GM18951 (cell line): Measurements from ENCODE around the gene CNKSR1.

Source experiments
- POLR2A ChIP-seq: IDR thresholded peaks from 4 replicates; pipeline ENCODE4 v1.6.1; 2011; ENCODE audit warnings: mild to moderate bottlenecking; ENCODE audit not compliant: insufficient read length, insufficient read depth; ENCODE audit errors: extremely low read depth
- in situ Hi-C: fragments of 300-500 bp; cut with MboI; formaldehyde crosslinking; loops from one replicate; pipeline ENCODE4 v1.12.0; 2022; ENCODE audit warnings: low sequenced_read_pairs, mixed read lengths, inconsistent platforms; ENCODE audit not compliant: unreplicated experiment

Gene CNKSR1, protein sequence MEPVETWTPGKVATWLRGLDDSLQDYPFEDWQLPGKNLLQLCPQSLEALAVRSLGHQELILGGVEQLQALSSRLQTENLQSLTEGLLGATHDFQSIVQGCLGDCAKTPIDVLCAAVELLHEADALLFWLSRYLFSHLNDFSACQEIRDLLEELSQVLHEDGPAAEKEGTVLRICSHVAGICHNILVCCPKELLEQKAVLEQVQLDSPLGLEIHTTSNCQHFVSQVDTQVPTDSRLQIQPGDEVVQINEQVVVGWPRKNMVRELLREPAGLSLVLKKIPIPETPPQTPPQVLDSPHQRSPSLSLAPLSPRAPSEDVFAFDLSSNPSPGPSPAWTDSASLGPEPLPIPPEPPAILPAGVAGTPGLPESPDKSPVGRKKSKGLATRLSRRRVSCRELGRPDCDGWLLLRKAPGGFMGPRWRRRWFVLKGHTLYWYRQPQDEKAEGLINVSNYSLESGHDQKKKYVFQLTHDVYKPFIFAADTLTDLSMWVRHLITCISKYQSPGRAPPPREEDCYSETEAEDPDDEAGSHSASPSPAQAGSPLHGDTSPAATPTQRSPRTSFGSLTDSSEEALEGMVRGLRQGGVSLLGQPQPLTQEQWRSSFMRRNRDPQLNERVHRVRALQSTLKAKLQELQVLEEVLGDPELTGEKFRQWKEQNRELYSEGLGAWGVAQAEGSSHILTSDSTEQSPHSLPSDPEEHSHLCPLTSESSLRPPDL

DNA sequence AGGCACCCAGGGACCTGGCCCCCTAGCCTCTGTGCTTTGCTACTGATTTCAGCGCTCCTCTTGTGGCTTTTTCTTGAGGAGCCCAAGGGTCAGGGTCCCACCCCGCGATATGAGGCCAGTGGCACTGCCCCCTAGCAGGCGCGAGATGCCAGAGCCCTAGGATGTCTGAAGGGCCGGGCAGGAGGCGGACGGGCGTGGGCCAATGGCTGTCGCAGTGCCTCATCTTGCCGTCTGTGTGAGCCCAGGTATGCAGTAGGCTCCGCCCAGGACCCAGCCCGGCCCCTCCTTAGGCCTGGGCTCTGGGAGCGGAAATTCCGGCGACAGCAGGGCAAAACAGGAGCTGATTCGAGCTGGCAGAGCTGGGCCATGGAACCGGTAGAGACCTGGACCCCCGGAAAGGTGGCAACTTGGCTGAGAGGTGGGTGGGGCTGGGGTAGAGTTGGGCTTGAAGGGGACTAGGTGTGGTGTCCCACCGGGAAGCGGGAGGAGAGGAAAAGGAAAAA is at the start of gene CNKSR1:
Gene CNKSR1, plus strand, starts transcription at position 310 of the 503 bp plus-strand sequence. Its CDS starts 57 bp downstream, at position 367.
- no peak for TF ChIP-seq POLR2A
- in situ Hi-C loops = no loop called here

DNA sequence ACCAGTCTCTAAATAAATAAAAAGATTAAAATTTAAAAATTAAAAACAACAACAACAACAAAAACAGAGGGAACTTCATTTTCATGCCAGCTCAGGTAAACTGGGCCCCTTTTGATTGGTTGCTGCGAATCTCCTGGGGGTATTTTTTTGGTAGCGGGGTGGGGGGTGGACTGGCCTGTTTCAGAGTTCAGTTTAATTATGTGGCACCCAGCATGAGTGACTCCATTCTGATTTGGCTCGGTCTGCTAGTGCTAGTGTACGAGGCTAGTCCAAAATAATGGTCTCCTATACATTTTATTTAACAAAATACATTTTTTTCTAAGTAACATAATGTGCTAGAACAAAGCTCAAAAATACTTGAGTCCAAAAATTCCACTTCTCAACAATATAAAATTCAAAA is 47.5 kb upstream of the CNKSR1 start:
- in situ Hi-C loops = no loop called here

DNA sequence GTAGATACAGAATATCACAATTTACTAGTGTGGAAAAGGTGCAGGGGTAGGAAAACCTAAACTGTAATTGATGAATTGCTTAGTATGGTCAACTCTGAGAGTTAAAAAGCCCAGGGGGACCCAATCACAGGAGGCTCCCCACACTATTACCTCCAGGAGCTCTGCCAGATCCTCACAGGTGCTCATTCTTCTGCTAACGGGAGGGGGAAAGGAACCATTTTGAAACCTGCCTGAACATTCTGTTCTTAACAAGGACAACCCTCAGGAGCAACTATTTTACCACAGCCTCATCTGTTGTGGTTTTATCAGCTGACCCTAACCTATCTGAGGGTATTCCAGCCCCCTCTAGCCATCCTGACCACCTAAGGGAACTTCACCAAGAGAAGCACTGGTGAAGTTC is 46.6 kb upstream of the CNKSR1 start:
- TF ChIP-seq POLR2A = no peak
- in situ Hi-C loops = no loop called here

More for the DNA sequence above, 47.5 kb upstream of the CNKSR1 start:
- no peak for TF ChIP-seq POLR2A

DNA sequence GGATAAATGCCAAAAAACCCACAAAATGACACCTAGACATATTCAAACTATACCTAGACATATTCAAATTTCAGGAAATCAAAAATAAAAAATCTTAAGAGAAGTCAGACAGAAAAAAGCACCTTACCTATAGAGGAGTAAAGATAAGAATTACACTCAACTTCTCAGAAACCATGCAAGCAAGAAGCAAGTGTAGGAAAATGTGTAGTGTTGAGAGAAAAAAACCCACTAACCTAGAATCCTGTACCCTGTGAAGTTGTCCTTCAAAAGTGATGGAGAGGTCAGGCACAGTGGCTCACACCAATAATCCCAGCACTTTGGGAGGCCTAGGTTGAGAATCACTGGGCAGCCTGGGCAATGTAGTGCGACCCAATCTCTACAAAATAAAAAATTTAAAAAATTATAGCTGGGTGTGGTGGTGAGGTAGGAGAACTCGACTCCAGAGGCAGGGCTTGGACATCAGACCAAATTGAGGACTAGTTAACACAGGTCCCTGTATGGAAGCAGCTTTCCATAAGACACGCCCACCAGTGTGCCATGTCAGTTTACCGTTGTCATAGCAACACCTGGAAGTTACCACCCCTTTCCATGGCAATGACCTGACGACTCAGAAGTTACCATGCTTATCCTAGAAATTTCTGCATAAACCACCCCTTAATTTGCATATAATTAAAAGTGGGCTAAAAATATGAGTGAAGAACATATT is 45.0 kb upstream of the CNKSR1 start:
- no peak for TF ChIP-seq POLR2A
- in situ Hi-C loops = no loop called here

DNA sequence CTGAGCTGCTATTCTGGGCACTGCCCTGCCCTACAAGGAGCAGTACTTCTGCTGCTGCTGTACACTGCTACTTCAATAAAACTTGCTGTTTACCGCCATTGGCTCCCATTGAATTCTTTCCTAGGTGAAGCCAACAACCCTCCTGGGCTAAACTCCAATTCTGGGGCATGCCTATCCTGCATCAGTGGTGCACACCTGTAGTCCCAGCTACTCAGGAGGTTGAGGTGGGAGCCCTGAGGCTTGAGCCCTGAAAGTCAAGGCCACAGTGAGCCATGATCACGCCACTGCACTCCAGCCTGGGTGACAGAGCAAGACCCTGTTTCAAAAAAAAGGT is 44.5 kb upstream of the CNKSR1 start:
- no peak for TF ChIP-seq POLR2A
- in situ Hi-C loops = no loop called here

DNA sequence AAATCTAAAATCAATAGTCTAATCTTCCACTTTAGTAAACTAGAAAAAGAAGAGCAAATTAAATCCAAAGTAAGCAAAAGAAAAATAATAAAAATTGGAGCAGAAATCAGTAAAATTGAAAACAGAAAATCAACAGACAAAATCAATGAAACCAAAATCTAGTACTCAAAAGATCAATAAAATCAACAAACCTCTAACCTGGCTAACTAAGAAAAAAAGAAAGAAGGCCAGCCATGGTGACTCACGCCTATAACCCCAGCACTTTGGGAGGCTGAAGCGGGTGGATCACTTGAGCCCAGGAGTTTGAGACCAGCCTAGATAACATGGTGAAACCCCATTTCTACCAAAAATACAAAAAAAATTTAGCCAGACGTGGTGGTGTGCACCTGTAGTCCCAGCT is 42.8 kb upstream of the CNKSR1 start:
- TF ChIP-seq POLR2A = no peak
- in situ Hi-C loops = no loop called here

DNA sequence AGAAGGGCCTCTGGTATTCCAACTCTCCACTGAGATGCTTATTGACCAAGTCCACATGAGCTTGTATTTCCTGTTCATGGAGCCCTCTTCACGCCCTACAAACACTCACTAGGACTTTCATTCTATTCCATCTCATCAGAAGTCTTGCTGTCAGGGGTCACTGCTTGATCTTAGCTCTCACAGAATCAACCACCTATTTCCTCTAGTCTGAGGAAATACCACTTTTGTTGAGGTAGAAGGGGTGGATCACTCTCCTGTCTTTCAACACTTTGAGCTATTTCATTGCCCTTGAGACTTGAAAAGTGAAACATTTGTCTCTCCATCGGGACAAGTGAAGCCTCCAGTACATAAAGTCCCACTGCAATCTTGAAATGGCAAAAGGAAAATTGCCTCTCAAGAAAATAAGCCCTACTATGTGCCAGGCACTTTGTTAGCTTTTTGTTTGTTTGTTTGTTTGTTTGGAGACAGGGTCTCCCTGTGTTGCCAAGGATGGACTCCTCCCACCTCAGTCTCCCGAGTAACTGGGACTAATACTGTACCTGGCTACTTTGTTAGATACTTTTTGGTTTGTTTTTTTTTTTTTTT is 38.2 kb upstream of the CNKSR1 start:
- TF ChIP-seq POLR2A = no peak
- in situ Hi-C loops = no loop called here

DNA sequence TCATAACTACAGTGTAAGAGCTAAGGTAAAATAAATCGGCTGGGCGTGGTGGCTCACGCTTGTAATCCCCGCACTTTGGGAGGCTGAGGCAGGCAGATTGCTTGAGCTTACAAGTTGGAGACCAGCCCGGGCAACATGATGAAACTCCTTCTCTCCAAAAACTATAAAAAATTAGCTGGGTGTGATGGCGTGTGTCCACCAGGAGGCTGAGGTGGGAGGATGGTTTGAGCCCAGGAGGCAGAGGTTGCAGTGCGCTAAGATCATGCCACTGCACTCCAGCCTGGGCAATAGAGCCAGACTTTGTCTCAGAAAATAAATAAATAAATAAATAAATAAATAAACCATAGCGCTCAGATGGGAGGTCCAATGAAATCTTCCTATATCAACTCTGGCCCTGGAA is 35.1 kb upstream of the CNKSR1 start:
- in situ Hi-C loops = no loop called here
- no peak for TF ChIP-seq POLR2A

DNA sequence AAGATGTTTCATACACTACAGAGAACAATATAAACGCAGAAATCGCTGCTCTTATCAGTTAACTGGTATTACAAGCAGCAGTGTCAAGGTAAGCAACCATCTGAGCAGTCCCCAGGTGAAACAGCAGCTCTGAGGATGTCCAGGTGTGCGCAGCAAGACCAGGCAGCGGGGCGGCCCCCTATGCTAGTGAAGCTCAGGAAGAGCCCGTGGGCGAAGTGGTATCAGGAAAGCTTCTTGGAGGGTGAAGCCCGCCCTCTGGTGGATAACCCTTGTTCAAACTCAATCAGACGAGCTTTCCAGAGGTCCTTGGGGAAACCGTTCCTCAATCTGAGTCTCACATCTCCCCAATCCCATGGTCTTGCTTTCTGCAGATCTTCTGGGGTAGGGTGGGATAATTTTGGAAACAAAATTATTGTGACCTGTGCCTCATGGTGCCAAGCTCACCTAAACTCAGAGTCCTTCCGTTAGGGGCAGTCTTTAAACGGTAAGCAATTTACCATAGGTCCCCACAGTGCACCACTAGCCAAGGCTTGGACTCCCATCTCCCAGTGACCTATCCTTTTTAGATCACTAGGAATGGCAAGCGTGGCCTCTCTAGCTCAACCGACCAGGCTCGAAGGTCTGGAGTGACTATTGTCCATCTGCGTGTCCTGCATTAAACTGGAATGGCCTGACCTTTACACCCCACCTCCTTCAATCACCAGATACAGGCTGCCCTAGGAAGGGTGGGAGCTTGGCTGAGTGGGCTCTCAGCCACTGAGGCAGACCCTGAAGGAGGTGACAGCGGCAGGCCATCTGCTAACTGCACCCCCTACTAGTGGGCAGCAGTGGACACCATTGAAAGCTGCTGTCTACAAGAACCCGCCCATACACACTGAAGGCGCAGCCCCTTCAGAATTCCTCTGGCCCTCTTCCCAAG is 32.0 kb upstream of the CNKSR1 start:
- in situ Hi-C loops = loop anchor here (5.0 kb wide), 1 partner anchor 38 kb away; no protein-coding TSS in a partner anchor
- TF ChIP-seq POLR2A = no peak

DNA sequence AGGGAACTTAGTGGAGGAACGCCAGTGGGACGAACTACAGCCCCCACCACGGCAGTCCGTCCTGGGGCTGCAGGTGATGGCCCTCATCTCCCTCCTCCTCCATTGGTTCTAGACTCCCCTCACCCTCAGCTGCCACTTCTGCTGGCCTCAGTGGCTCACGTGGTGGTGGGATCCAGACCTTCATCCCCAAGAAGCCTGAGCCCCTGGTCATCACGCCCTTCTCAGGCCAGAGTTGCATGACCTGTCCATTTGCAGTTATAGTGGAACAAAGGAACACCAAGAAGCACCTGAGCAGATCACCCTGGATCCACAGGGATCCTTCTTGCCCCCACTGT is 31.4 kb upstream of the CNKSR1 start:
- no peak for TF ChIP-seq POLR2A
- in situ Hi-C loops = loop anchor here (5.0 kb wide), 1 partner anchor 39 kb away; no protein-coding TSS in a partner anchor

DNA sequence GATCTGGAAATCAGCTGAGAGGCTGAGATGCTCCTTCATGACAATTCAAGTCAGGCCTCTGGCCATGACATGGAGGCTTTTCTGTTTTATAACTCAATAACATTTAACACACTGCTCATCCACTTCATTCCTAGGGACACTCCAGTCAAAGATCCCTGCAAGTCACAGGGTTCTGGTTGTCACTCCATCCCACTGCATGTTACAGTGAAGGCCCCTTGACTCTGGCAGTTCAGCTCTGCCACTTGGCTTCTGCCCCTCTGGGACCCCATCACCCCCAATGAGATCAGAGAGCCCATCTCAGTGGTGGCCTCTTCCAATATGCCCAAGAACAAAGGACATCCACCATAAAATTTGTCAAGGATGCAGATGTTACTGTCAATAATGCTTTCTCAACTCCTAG is 28.4 kb upstream of the CNKSR1 start:
- in situ Hi-C loops = loop anchor here (5.0 kb wide), 1 partner anchor 42 kb away; no protein-coding TSS in a partner anchor
- no peak for TF ChIP-seq POLR2A

DNA sequence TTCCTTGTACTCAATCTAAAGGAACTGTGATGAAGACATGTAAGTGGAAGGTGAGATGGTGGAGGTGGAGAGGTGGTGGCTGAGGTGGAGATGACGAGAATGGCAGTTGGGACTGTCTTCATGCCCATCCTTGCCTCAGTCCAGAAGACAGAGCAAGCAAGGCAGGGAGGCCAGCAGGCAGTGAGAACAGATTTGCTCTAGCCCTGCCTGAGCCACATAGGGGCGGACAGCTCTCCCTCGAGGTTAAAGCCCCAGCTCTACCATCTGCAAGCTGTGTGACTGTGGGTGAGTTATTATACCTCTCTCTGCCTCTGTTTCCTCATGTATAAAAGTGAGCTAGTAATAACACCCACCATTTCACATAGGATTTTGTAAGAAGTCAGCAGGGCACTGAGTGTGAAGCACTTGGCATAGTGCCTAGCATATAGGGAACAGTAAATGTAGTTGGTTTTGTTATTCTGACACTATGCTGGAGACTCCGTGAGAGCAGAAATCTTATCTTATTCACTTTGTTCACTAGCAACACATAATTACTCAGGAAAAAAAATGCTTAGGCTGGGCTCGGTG is 23.2 kb upstream of the CNKSR1 start:
- in situ Hi-C loops = no loop called here
- TF ChIP-seq POLR2A = no peak

DNA sequence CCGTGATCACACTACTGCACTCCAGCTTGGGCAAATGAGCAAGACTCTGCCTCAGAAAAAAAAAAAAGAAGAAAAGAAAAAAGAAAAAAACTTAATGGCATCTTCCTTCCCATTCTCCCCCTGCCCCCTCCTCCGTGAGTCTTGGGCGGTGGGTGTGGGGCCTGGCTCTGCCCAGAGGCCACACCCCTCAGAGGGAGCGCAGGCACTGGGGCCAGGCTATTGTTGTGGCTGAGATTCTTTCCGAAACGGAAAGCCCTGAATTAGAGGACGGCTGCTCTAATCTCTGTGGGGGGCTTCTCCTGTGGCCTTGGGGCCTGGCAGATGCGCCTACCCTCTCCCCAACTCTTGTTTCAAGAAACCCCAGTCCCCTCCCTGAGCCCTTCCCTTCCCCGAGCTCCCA is 22.5 kb upstream of the CNKSR1 start:
- in situ Hi-C loops = no loop called here
- TF ChIP-seq POLR2A = no peak
